HT-29 (cell line): ENCODE data around the gene CUEDC1. TPM values are rescaled to one million over a fixed set of nuclear protein-coding genes. Genes with fewer than 3 reads are reported as not detected.

Experiments used
- DNase-seq: peaks from one replicate; pipeline ENCODE4 v3.0.0-alpha.2; 2015; ENCODE audit warnings: low spot score
- total RNA-seq: library from RNA; depleted of rRNA; stranded (reverse); fragments of >200 nt; shearing (Covaris generic); gene quantifications from 2 replicates; pipeline ENCODE4 v1.2.3, GENCODE V29; 2014

Gene CUEDC1
- total RNA-seq, 1 experiment from 2014 or later, result 37.6 TPM

- DNase-seq, result no peak
These were observed 78.4 kb downstream of the CUEDC1 start for GRCh38 chr17:57876866-57877237.

DNA sequence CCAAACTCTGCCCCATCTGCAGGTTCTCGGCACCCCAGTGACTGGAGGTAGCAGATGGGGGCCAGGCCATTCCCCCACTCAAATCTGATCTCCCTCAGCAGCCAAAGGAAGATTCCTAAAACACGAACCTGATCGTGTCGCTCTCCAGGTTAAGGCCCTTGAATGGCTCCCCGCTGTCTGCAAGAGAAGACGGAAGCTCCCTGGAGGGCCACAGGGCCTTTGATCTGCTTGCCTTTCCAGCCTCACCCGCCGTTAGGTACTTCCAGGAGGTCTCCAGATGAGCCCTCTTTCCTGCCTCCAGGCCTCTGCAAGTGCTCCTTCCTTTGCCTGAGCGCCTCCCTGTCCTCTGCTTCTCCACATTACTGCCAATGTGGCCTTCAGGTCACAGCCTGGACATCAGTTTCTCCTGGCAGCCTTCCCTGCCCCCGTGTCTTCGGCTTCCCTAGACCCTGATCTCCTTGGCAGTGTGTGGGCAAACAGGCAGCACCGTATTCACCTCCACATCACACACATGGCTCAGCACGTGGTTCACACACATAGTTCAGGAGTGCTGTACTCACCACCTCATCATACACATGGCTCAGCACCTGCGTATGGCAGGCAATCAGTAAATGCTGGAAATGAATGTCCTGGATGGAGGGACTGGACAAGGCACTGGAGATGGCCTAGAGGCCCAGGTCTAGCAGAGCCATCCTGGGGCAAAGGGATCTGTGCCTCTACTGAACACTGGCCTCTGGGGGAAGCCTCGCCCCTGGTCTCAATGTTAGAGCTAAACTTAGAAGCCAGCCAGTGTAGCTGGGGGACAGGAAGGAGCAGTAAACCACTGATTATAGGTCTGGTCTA is 79.0 kb downstream of the CUEDC1 start:
- DNase-seq, result no peak

GRCh38 chr17:57875290-57876022 is 79.8 kb downstream of the CUEDC1 start:
- peak; percentile 84 for DNase-seq

GRCh38 chr17:57874434-57875289 is 80.5 kb downstream of the CUEDC1 start:
- no peak for DNase-seq

DNA sequence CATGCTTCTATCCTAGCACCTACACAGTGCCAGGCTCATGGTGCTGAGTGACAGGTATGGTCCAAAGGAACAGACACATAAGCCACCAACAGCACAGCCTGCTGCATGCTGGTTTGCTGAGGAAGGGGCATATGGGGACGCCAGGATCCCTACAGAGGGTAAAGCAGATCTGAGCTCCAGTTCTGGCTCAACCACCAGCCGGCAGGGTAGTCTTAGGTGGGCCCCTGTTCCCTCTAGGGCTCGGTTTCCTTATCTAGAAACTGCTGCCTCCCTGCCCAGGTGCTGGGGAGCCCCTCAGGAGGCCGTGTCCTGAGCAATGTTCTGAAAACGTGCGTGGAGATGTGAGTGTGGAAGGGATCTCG is 81.2 kb downstream of the CUEDC1 start:
- no peak for DNase-seq

DNA sequence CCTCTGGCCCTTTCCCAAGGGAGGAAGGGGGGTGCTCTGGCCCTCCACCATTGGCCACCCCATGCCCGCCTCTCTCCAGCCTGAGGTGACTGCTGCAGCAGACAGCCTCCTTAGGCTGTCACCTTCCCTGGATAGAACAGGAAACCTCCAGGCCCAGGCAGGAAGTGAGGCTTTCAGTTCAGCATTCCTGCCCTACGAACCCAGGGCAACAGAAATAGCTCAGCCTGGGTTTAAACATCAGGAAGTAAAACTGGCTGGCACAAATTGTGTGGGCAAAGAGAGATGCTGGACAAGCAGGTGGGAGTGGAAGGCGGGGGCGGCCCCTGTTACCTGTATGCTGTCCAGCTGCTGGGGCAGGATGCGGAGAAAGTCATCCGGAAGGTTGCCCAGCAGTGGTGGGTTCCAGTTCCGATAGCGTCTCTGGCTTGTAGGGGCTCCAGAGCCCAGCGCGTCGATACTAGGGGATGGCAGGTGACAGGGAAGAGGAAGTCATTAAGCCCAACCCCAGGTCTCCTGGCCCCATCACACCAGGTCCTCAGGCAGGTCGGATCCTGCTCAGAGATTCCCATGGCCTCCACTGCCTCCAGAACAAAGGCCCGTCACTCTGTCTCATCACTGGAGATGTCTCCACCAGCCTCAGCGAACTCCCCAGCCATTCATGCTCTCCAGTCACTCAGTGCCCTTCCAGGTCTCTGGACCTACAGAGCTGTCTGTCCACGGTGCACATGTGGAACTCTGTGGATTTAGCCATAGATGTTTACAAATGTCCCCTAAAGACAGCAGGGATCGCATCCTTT is 81.8 kb downstream of the CUEDC1 start:
- no peak for DNase-seq

DNA sequence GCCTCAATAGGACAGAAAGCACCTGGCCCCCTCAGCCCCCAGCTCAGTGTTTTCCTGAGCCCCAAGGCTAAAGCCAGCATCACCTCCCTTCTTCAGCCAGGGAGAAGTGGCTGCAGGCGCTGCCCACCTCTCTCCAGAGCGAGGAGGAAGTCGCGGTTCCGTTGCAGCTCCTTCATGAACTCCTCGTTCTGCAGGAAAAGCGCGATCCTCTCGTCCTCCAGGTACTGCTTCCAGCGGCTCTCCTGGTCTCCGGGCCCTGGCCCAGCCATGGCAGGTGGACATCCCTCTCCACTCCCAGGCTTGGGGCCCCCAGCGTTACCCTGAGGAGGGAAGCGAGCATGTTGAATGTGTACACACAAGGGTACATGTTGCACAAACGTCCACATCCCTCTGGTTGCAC is 82.7 kb downstream of the CUEDC1 start:
- DNase-seq, result no peak

DNA sequence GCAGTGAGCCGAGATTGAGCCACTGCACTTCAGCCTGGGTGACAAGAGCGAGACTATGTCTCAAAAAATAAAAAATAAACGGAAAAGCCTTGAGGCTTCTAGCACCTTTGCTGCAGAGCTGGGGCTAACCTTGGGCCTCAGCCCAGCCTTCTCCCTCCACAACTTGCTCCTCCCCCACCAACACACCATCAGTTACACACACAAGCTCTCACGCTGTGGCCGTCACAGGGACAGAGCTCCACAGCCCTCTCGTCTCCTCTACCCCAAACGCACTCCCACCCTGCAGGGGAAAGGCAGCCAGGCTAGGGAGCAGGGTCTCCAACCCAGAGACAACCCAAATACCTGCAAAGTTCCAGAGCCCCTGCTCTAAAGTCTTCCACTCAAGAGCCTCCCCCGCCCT is 83.3 kb downstream of the CUEDC1 start:
- no peak for DNase-seq

- no peak for DNase-seq
These were observed 84.1 kb downstream of the CUEDC1 start for GRCh38 chr17:57871155-57871554.

GRCh38 chr17:57870283-57870635 is 85.0 kb downstream of the CUEDC1 start:
- no peak for DNase-seq

DNA sequence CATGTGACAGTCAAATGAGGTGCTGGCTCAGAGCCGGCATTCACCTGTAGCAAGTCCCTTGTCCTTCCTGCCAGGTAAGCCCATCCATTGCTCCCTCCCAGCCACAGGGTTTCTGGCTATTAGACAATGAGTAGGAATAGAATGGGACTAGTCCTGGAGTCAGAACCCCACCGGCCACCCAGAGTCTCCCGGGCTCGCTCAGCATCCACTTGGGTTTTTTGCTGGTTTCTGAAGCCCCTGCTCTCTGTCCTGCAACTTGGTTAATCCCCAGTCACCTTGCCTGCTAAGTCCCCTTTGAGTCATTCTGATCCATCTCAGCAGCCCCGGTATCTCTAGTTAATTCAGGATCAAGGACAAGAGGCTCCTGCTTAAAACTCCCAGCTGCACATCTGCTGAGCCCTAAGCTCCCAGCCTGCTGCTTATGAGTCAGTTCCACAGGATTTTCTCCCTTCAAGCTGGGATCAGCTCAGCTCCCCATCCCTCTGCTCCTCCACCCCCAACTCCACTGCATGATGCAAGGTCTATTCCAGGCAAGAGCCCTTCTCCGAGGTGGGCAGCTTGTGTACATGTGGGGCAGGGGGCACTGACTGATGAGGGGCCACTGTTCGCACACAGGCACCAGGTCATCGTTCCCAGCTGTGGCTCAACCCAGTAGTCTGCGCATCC is 85.5 kb downstream of the CUEDC1 start:
- no peak for DNase-seq

DNA sequence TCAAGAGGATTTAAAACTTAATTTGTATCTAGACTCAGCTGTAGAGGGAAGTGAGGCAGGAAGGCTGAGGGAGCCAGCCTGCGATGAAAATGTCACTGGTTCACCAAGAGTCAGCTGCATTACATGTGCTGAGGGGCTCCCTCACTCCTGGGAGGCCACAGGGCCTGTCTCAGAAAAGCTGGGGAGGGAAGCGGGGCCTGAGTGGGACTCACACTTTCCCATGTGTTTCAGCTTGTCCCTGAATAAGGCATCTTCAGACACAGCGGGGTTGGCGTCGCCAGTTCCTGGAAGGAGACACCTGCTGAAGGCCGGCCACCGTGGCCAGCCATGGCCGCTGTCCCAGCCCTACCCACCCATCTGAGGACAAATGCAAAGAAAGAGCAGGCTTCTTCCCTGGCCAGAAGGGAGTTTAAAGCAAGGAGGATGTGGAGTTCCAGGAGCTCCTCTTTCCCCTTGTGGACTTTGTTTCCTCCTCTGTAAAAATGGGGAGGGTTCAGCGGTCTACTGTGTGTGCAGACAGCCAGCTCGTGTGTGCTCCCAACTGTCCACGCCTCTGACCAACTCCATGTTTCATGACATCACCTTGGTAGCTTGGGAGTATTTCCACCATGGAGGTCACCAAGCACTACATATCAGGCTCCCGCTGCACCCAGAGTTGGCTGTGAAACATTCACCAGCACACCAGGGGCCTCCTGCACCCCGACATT is 86.1 kb downstream of the CUEDC1 start:
- DNase-seq, result no peak

- peak; percentile 88 for DNase-seq
These were observed 87.0 kb downstream of the CUEDC1 start for GRCh38 chr17:57868007-57868909.

DNA sequence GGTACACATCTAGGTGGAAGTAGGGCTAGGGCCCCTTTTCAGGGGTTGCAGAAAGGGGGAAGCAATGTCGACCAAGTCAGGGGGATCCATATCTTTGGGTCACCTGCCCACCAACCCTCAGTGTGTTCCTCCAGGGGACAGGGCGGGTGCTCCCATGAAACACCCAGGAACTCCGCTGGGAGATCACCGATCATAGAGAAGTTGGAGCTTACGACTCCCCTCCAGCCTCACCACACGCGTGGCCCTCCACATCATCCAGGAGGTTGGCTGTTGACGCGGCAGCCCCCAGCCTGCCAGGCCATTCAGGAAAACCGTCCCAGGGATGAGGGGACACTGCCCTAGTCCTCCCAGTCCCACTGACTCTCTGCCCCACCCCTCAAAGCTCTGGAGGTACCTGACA is 88.1 kb downstream of the CUEDC1 start:
- no peak for DNase-seq

GRCh38 chr17:57866723-57867122 is 88.5 kb downstream of the CUEDC1 start:
- no peak for DNase-seq

DNA sequence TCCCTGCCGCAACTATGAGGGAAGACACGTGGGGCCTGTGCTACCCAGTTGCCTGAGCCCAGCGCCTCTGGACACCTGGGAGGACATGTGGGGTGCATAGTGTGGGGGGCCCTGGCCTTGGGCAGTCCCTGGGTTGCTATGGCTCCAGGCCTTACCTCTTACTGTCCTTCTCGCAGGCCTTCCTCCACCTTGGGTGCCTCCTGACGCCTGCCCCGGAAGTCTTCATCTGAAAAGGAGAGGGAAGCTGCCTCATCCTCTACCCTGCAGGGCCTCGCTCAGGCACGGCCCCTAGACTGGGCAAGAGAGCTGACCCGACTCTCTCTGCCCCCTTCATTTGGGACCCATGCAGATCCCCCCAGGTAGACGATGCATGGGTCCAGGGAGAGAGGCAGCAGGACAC is 88.9 kb downstream of the CUEDC1 start:
- DNase-seq, result no peak

DNA sequence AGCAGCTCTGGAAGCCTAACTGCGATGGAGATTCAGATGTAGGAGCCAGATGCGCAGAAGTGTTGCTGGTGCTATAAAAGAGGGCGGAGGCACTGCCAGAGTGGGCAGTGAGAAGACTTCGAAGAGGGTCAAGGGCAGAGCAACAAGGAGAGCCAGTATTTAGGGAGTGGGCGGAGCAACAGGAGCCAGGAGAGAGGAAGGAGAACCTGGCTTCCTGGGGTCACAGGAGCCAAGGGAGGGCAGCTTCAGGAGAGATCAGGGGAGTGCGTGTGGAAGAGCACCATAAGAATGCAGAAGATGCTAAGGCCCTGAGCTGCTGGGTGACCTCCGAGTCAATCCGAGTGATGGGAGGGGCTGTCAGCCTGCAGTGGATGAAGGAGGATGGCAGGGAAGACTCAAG is 90.9 kb downstream of the CUEDC1 start:
- no peak for DNase-seq

DNA sequence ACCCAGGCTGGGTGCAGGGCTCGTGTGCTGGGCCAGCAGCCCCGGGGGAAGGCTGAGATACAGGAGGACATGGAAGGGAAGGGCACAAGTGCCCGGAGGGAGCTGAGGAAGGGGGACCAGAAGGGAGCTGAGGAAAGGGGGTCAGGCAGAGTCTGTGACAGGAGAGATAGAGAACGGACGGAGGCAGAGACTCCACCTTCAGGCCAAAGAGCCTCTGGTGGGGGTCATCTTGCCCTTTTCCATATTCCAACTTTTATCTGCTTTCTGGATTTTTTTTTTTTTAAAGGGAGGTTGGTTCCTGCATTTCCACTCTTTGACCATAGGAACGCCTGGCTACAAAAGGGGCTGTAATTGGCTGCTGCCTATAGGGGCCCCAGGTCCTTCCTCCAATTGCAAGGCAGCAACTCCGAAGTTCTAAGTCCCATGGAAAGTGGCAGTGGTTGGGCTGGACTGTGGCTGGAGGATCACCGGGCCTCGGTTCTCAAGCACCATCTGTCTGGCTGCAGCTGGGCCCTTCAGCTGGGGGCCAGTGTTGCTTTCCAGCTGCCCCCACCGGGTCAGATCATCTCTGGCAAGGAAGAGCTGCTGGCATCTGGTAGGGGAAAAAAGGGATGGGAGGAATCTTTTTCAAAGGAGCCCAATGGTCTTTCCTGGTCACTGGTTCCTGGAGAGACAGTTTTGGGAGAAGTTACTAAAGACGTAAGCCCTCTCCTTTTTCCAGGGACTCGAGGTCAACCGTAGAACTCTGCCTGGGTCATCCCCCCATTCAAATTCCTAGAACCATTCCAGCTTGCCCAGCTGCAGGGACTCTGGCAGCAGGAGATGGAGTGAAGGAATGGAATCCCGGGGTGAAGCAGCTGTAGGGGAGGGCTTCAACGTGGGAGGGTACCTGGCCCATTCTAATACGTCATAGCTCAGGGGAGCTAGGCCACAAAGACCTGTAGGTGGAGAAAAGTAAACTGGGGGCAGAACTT is 92.2 kb downstream of the CUEDC1 start:
- no peak for DNase-seq
